HEK293 (cell line): Measurements from ENCODE around the gene SLC14A1.

Experiments
- CTCF ChIA-PET: fragments of 350-600 bp; formaldehyde crosslinking; extraction: SDS; loops from one replicate; lab custom pipeline; 2021; ENCODE audit warnings: antibody characterized with exemption; lab: Yijun Ruan, JAX
- POLR2A ChIA-PET: fragments of 300-600 bp; formaldehyde crosslinking; extraction: SDS; loops from one replicate; lab custom pipeline; 2020; ENCODE audit warnings: antibody characterized with exemption, inconsistent platforms; lab: Yijun Ruan, JAX
- H3K27ac ChIP-seq: fragments of 200-500 bp; sonication (Bioruptor generic); 2 replicates; pipeline ENCODE4 v1.5.1; 2014; ENCODE audit warnings: low read depth, low read length, control low read depth, inconsistent platforms; ENCODE audit errors: extremely low read depth
- H3K36me3 ChIP-seq, 2 experiments: fragments of 200-500 bp in 1 of 2; sonication (Bioruptor generic) in 1 of 2; 1 replicate in 1 of 2; 2 replicates in 1 of 2; pipeline ENCODE4 v1.5.1; 2014 to 2017; ENCODE audit warnings: inconsistent platforms in 2 of 2, low read length in 2 of 2; ENCODE audit not compliant: control insufficient read depth in 2 of 2, insufficient read depth in 1 of 2
- H3K4me1 ChIP-seq: fragments of 200-500 bp; sonication (Bioruptor generic); 2 replicates; pipeline ENCODE4 v1.5.1; 2014; ENCODE audit warnings: mild to moderate bottlenecking, low read length, inconsistent platforms; ENCODE audit not compliant: control insufficient read depth, insufficient read depth
- H3K4me3 ChIP-seq: 2 replicates; pipeline ENCODE4 v1.5.1; 2011; ENCODE audit warnings: low read depth, mild to moderate bottlenecking, control low read depth, low read length, moderate library complexity
- H3K9me3 ChIP-seq: fragments of 200-500 bp; sonication (Bioruptor generic); 2 replicates; pipeline ENCODE4 v1.5.1; 2014; ENCODE audit warnings: low read depth, low read length, inconsistent platforms; ENCODE audit not compliant: control insufficient read depth, insufficient read depth
- GLIS1 ChIP-seq: fragments of 450-650 bp; formaldehyde crosslinking; IDR thresholded peaks from 2 replicates; pipeline ENCODE4 v1.5.1; 2016; ENCODE audit warnings: missing biosample characterization, missing genetic modification characterization
- IKZF3 ChIP-seq: fragments of 450-650 bp; IDR thresholded peaks from 2 replicates; pipeline ENCODE4 v1.5.0; 2018; ENCODE audit warnings: missing biosample characterization, mild to moderate bottlenecking, missing genetic modification characterization, moderate library complexity
- KLF7 ChIP-seq: fragments of 450-650 bp; formaldehyde crosslinking; IDR thresholded peaks from 2 replicates; pipeline ENCODE4 v1.5.1; 2016; ENCODE audit warnings: missing biosample characterization, missing genetic modification characterization, borderline replicate concordance
- MEIS1 ChIP-seq: sonication (generic); formaldehyde crosslinking; IDR thresholded peaks from 2 replicates; pipeline ENCODE4 v1.8.1; 2022; ENCODE audit warnings: missing genetic modification reagents, mild to moderate bottlenecking, borderline replicate concordance
- MYNN ChIP-seq: fragments of 450-650 bp; formaldehyde crosslinking; IDR thresholded peaks from 2 replicates; pipeline ENCODE4 v1.5.1; 2016; ENCODE audit warnings: missing biosample characterization, missing genetic modification characterization, borderline replicate concordance
- OSR2 ChIP-seq: fragments of 450-650 bp; formaldehyde crosslinking; IDR thresholded peaks from 2 replicates; pipeline ENCODE4 v1.5.1; 2016; ENCODE audit warnings: missing biosample characterization, missing genetic modification characterization
- SP3 ChIP-seq: fragments of 450-650 bp; formaldehyde crosslinking; IDR thresholded peaks from 2 replicates; pipeline ENCODE4 v1.5.1; 2016; ENCODE audit warnings: missing biosample characterization, missing genetic modification characterization
- ZNF114 ChIP-seq: fragments of 450-650 bp; formaldehyde crosslinking; IDR thresholded peaks from 2 replicates; pipeline ENCODE4 v1.5.0; 2017; ENCODE audit warnings: missing biosample characterization, missing genetic modification characterization
- ZNF148 ChIP-seq: fragments of 450-650 bp; formaldehyde crosslinking; IDR thresholded peaks from 2 replicates; pipeline ENCODE4 v1.5.0; 2017; ENCODE audit warnings: missing biosample characterization, missing genetic modification characterization, borderline replicate concordance
- ZNF175 ChIP-seq: fragments of 450-650 bp; formaldehyde crosslinking; IDR thresholded peaks from 2 replicates; pipeline ENCODE4 v1.5.1; 2016; ENCODE audit warnings: missing biosample characterization, missing genetic modification characterization
- ZNF292 ChIP-seq: fragments of 450-650 bp; formaldehyde crosslinking; IDR thresholded peaks from 2 replicates; pipeline ENCODE4 v1.5.1; 2016; ENCODE audit warnings: low read depth, missing biosample characterization, missing genetic modification characterization, borderline replicate concordance
- ZNF350 ChIP-seq: fragments of 450-650 bp; formaldehyde crosslinking; IDR thresholded peaks from 2 replicates; pipeline ENCODE4 v1.5.0; 2017; ENCODE audit warnings: missing biosample characterization, mild to moderate bottlenecking, missing genetic modification characterization
- ZNF513 ChIP-seq: fragments of 450-650 bp; IDR thresholded peaks from 2 replicates; pipeline ENCODE4 v1.5.1; 2018; ENCODE audit warnings: missing biosample characterization, missing genetic modification characterization
- ZNF518A ChIP-seq: fragments of 450-650 bp; formaldehyde crosslinking; conservative IDR thresholded peaks from 2 replicates; pipeline ENCODE4 v1.5.1; 2016; ENCODE audit warnings: low read depth, missing biosample characterization, missing genetic modification characterization
- ZNF555 ChIP-seq: fragments of 450-650 bp; formaldehyde crosslinking; conservative IDR thresholded peaks from 2 replicates; pipeline ENCODE4 v1.5.1; 2017; ENCODE audit warnings: missing biosample characterization, mild to moderate bottlenecking, missing genetic modification characterization, inconsistent platforms
- ZNF707 ChIP-seq: fragments of 450-650 bp; formaldehyde crosslinking; IDR thresholded peaks from 2 replicates; pipeline ENCODE4 v1.5.1; 2016; ENCODE audit warnings: missing biosample characterization, missing genetic modification characterization
- ZNF776 ChIP-seq: fragments of 450-650 bp; formaldehyde crosslinking; IDR thresholded peaks from 2 replicates; pipeline ENCODE4 v1.5.0; 2017; ENCODE audit warnings: missing biosample characterization, missing genetic modification characterization, borderline replicate concordance
- ZNF837 ChIP-seq: fragments of 450-650 bp; formaldehyde crosslinking; IDR thresholded peaks from 2 replicates; pipeline ENCODE4 v1.5.1; 2016; ENCODE audit warnings: missing biosample characterization, missing genetic modification characterization

SLC14A1 gene

GRCh38 chr18:45687621-45688020 is 36.4 kb upstream of the SLC14A1 start:
- ChIA-PET CTCF (interaction anchor here (0.6 to 8.5 kb wide), 9 partner anchors 10 to 228 kb away, joined by 3 to 65 read pairs (median 5); no protein-coding TSS in a partner anchor), POLR2A (no interaction called here)
- no peak overlapping the region for H3K27ac ChIP-seq
- H3K4me1 ChIP-seq, result no peaks in the 10 kb centered on the region
- H3K4me3 ChIP-seq, result no peak overlapping the region
- no peak for TF ChIP-seq IKZF3 (tag by site-specific recombination)
- peak; percentile 31; the same call in 1 of the 2 replicates for TF ChIP-seq GLIS1 (tag by site-specific recombination)
- TF ChIP-seq ZNF292 (tag by site-specific recombination), result no peak
- TF ChIP-seq, all 188 proteins: peak for 1
- H3K9me3 ChIP-seq, result no peaks in the 10 kb centered on the region
- H3K36me3 ChIP-seq, result no peaks in the 10 kb centered on the region

- H3K27ac ChIP-seq, result no peak overlapping the region
- TF ChIP-seq ZNF175 (tag by site-specific recombination), result no peak
- no peak for TF ChIP-seq MYNN (tag by site-specific recombination)
- no peak for TF ChIP-seq ZNF518A (tag by site-specific recombination)
- TF ChIP-seq ZNF114 (tag by site-specific recombination), result no peak
- no peak for TF ChIP-seq OSR2 (tag by site-specific recombination)
- TF ChIP-seq MEIS1 (CRISPR knock-in tag), result no peak
- TF ChIP-seq ZNF837, result no peak
- no peak for TF ChIP-seq ZNF707 (tag by site-specific recombination)
- no peak for TF ChIP-seq KLF7
- no peak for TF ChIP-seq ZNF513 (tag by site-specific recombination)
- TF ChIP-seq ZNF555, result no peak
- TF ChIP-seq ZNF350 (tag by site-specific recombination), result no peak
- TF ChIP-seq SP3 (tag by site-specific recombination), result no peak
- no peak for TF ChIP-seq ZNF148
- TF ChIP-seq ZNF776 (tag by site-specific recombination), result no peak
- H3K36me3 ChIP-seq, result no peaks in the 10 kb centered on the region
- H3K4me3 ChIP-seq, result no peak overlapping the region
- ChIA-PET CTCF (interaction anchor here (0.6 to 8.5 kb wide), 11 partner anchors 10 to 375 kb away, joined by 3 to 65 read pairs (median 5); no protein-coding TSS in a partner anchor), POLR2A (no interaction called here)
- no peaks in the 10 kb centered on the region for H3K4me1 ChIP-seq
- H3K9me3 ChIP-seq, result no peaks in the 10 kb centered on the region
Observed at GRCh38 chr18:45688113-45688512, 35.9 kb upstream of the SLC14A1 start.
